ENCODE results near the gene TUNAR.

The TUNAR gene

DNA sequence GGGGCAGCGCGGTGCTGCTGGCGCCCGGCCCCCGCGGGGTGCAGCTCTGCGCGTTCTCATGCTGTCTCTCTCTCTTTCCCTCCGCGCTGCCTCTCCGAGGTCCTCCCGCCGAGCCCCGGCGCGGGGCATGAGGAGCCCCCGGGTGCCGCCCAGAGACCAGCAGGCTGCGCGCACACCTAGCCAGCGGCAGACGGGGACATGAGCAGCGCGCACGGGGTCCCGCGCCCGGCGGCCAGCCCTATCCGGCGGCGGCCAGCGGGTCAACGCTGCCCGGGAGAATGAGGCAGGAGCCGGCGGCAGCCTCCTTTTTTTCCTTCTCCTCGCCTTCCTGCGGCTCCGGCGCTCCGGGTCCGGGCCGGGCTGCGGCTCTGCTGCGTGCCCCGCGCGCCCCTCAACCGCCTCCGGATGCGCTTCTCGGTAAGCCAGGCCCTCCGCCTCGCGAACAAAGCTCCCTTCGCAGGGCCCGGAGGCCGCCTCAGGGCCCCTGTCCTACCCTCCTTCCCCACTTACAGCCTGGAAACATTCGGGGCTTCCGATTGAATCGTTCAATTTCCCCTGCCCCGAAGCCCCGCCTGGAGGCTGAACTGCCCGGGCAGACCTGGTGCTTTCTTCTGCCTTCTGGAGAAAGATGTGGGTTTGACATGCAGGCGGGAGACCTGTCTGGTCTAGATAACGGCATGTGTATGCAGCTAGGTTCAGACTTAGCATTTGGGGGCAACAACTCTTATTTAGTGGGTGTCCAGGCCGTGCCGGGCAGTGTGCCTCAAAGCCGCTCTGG is at the start of gene TUNAR:
Gene TUNAR, plus strand, starts transcription at position 72 of the 778 bp plus-strand sequence.
- DNase-seq: no peak

DNA sequence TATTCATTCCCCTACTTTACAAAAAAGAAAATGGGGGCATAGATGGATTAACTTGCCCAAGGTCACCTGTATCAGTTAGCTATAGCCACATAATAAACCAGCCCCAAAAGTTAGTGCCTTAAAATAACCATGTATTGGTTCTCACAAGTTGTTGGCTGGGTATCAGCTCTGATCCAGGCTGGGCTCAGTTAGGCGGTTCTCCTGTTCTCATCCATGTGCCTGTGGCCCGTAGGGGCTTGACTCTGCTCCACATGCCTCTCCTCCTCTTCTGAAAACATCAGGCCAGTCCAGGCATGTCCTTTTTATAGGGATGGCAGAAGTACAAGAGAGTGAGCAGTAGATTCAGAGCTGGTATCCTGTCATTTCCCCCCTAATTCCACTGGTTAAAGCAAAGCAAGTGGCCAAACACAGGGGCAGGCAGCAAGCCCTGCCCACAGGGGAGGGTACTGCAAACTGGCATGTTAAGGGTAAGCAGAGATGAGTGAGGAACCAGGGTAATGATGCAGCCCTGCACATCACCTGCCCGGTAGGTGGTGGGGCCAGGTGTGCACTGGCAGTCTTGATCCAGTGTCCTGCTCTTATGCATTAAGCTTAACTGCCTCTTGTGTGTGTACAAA is 47.9 kb upstream of the TUNAR start:
- DNase-seq: no peak

DNA sequence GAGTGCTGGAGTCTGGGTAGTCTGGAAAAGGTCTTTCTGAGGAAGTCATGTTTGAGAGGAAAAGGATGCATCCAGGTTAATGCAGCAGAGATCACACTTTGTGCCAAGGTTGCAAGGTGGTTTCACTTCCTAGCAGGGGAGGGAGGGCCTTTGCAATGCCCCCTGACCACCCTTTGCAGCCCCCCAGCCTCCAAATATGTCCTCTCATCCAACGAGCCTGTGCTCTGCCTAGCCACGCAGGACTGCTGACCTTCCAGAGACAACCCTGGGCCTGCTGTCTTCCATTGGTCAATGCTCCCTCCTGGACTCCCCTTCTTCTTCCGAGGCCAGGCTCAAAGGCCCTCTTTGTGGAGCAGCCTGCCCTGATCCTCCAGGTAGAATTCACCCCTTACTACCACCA is 47.3 kb upstream of the TUNAR start:
- DNase-seq: no peak

DNA sequence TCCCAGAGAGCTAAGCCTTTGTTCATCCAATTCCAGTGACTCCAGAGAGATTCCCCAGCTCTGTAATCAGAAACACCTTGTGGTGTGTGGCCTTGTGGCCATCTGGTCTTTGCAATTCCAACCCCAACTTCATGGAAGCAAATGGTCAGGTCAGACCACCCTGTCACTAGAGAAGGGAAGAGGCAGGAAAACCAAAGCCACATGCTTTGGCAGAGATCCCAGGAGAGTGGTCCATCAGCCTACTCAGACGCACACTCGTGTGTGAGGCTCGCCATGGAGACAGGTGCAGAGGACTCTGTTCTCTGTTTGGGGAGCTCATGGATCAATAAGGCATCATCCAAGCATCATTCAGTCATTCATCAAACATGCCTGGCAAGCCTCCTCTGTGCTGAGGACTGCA is 46.2 kb upstream of the TUNAR start:
- no peak for DNase-seq

DNA sequence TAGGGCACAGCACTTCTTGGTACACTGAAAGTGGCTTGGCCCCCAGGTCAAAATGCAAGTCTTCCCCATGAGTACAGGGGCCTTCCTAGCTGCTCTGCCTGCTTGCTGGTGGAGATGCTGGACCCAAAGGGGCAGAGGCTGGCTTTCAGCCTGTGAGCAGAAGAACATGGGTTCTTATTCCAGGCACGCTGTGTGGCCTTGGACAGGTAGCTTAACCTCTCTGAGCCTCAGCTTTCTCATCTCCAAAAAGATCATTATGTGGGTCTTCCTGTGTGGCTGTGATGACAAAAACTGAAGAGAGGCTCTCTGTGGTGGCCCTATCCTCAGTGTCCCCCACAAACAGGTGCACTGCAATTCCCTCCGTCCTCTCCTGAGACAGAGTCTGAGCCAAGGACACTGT is 45.6 kb upstream of the TUNAR start:
- no peak for DNase-seq

DNA sequence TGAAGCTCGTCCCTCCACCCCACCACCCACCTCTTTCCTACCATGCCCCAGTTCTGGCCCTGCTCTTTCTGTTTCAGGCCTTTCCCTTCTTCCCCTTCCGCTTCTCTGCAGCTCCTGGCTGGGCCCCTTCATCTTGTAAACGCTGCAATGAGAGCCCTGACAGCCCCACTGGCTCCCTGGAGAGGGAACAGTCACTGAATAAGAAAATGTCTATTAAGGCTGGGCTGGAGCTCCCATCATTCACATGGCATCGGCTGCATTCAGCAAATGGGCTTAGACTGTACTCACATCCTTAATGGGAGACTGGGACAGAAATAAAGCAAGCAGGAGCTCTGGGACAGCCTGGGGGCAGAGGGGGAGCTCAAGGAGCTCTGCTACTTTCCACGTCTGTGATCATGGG is 45.2 kb upstream of the TUNAR start:
- DNase-seq: no peak

DNA sequence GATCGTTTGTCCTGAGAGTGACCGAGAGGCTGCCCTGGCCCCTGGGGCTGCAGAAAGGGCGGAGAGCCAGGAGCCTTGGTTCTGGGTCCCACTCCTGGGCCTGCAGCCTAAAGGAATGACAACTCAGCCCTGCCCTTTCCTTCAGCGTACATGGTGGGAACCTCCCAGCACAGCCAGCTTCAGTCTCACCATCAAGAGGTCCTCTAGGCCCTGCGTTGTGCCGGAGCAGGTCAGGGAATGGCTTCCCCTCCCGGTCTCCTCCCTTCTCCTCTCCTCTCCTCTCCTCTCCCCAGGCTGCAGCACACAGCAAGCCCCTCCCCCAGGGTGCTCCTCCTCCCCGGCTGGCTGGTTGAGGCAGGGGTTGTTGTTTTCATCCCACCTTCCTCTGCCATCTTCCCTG is 44.6 kb upstream of the TUNAR start:
- no peak for DNase-seq

DNA sequence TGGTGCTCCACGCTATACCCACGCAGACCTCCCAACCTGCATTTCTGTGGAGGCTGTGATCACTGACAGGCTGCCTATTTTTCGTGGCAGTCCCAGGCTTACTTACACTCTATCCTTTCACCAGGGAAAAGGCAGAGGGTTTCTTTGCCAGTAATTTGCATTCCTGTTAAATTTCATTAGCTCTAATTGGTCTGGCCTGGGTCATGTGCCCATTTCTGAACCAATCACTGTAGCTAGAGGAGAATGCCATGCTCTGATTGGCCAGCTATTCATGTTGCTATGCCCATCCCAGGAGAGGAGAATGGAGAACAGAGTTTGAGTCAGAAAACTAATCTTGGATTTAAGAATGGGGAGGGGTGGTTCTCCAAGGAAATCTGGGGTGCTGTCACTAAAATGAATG is 43.2 kb upstream of the TUNAR start:
- no peak for DNase-seq

DNA sequence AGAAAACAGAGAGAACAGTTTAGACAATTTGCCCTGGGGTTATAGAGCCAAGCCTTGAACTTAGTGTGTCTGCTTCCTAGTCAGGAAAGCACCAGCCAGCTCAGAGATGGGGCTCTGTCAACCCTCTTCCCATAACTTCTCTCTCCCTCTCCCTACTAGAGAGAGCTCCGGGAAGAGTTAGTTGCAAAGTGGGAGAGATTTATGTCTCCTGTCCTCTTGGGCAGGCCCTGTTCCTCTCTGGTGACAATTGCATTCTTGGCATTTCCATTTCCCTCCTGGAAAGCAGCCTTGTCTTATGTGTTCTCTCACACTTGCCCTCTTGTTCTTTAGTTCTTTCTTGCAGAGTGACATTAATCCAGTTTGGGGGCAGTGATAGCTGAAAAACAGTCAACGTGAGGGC is 42.1 kb upstream of the TUNAR start:
- no peak for DNase-seq

DNA sequence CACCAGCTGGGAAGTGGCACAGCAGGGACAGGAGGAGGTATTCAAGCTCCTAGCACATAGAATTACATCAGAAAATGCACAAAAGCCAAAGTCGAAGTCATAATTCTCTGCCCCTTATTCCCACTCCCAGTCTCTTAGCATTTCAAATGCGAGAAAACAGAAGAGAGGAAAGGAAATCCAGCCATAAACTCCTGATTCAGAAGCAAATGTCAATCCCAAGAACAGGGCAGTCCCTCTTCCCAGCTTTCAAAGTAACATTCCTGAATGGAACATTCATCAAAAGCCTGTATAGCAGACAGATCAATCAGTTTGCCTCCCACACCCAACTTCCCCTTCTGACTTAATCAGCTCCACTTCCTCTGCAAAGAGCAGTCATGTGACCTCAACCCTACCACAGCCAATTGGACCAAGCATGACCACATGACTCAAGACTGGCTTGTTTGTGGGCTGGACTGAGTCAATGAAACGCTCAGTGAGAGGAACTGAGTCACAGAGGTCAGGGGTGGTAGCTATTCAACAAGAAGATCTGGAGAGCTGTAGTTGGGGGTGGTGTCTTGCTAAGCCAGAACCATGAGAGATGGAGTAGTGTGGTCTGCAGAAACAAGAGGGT is 41.4 kb upstream of the TUNAR start:
- DNase-seq: no peak

DNA sequence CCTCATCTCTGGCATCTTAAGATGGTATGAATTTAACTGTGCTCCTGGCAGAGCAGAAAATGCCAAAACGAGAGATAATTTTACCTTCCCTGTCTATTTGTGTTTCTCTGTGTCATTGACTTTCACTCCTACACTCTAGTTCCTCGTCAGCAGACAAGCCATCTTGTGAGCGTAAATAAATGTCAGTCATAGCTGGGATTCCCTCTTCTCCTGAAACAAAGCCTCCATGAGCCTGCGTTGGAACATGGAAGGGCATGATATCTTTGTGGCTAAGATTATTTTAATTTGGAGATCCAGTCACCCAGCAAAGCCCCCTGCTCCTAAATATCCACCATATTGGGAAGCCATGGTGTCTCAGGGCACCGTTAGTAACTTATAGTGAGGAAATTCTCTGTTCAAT is 37.8 kb upstream of the TUNAR start:
- DNase-seq: no peak

DNA sequence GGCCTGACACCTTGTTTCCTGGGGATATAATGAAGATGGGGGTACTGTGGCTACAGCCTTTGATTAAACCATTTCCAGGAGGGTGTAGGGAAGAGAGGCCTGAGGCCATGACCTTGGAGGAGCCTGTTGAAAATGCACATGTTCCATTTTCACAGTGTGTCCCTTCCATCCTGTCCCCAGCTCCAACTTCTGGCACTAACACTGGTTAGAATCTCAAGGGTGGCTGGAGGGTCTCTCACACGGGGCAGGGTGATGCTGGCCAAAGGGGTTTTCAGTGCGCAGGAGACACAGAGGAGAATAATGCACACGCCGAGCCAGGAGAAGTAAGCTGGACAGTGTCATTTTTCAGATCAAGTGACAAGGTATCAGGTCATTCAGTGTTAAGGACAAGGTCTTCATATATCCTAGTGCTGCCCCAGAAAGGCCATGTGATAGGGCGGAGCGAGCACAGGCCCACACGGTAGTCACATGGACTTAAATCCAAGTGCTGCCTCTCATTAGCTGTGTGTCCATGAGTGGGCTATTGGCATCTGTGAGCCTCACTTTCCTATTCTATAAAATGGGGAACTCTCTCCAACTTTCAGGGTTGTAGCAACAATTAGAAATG is 36.4 kb upstream of the TUNAR start:
- no peak for DNase-seq

DNA sequence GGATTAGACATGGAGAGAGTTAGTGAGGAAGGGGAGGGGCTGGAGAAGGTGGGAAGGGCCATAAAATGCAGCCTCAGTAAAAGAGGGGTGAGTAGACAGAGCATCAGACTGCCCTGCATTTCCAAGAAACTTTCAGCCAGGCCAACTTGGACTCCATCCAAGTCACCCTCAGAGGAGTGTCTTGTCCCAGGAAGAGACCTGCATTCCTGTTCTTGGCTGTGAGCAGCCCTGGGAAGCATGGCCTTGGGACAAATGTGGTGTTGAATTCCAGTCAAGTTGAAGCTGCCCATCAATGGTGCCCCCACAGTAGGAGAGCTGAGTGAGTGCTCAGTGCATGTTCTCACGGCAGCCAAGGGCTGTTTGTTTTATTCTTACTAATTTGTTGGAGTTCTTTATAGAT is 35.0 kb upstream of the TUNAR start:
- DNase-seq: no peak

DNA sequence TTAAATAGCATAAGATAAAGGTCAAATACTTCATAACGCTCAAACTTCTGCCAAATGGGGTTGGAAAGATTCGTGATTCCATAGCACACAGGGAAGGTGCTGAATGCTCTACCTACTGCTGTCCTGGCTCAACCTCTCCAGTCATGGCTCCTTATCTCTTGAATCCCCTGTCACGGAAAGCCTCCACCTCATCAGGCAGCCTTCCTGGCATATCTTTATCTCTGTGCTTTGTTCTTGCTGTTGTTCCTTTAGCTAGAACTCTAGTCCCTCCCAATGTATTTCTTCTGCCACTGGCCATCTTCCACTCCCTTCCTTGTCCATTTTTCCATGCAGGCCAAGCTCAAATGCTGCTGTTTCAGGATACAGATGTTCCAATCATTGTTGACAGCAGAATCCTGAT is 26.9 kb upstream of the TUNAR start:
- no peak for DNase-seq

DNA sequence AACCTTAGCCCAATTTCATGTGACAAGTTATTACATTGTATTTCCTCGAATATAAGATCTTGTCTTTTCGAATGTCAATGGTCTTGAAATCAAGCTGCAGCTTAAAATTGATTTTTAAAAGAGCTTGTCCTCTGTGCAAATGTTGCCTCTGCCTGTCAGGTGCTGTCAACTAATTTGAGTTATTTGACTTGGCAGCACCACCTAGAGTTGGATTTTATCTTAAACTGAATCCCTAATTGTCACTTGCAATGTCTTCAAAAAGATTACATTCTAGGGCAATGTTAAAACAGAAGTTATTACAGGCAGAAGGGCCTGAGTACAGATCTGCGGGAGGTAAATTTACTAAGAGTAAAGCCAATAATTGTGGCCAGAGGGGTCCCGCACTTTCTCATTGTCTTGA is 26.2 kb upstream of the TUNAR start:
- DNase-seq: no peak

DNA sequence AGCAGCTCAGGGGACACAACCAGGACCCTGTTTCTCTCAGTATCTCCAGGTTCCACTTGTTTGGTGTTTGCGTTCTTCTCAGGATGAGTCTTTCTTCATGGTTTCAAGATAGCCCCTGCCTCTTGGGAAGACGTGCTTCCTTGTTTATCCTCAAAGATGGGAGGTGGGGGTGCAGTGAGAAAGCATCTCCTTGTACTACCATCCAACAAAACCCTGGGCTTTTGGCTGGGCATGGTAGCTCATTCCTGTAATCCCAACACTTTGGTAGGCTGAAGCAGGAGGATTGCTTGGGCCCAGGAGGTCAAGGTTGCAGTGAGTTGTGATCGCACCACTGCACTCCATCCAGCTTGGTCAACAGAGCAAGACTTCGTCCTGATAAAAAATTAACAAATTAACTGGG is 21.0 kb upstream of the TUNAR start:
- no peak for DNase-seq

DNA sequence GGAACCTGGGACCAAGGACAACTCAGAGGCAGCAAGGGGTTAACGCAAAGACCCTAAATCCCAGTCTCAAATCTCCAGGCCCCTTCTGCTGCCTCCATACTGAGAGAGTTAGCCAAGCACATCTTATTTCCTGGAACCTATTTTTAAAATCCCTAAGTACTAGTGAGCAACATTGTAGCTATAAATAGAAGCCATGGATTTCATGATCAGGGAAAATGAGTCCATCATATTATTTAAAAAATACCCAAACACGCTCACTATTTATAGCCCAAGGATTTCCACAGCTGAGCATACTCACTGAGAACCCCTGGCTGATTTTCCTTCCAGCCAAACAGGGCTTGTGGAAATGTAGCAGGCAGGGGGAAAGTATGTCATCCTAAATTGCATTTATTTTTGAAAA is 19.4 kb upstream of the TUNAR start:
- DNase-seq: no peak

DNA sequence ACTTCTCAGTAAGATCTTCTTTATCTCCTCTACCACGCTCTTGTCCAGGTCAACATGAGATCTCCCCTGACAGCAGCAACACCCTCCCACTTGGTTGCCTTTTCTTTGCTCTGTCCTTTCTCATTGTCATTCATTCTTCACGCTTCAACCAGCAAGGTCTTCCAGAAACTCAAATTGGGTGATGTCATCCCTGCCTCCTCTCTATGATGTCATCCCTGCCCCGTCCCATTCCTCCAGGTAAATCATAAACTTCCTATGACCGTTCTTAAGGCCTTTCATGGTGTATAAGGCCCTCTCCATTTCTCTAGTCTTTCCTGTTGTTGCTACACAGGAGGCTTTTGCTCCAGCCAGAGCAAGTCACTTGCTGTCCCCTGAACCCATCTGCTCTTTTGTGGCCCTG is 17.7 kb upstream of the TUNAR start:
- DNase-seq: no peak

DNA sequence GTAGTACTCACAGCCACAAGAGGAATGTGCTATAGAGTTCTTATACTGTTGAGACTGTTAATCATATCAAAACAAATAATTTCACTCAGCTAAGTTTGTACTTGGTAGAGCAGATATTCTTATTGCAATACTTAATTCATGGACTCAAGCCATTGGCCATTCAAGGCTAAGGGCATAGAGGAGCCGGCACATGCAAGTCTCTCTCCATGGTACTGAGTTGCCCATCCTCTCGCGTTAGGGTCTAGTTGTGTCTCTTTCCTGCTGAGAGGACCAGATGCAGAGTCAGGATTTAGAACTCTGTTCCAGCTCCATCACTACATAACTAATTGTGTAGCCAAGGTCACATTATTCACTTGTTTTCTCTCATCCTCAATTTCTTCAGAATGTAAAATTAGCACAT is 14.4 kb upstream of the TUNAR start:
- DNase-seq: no peak

DNA sequence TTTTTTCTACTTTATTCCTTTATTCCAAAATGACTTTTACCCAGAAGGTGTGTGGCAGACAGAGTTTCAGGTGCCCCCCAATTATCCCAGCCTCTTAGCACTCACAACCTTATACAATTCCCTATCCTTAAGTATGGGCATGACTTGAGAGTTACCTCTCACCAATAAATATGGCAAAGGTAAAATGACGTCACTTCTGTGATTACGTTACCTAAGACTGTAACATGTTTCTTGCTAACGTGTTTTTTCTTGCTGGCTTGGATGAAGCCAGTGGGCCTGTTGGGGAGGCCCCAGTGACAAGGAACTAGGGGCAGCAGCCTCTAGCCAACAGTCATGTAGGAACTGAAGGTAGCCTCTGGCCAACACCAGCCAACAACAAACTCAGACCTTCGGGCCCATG is 13.3 kb upstream of the TUNAR start:
- no peak for DNase-seq

DNA sequence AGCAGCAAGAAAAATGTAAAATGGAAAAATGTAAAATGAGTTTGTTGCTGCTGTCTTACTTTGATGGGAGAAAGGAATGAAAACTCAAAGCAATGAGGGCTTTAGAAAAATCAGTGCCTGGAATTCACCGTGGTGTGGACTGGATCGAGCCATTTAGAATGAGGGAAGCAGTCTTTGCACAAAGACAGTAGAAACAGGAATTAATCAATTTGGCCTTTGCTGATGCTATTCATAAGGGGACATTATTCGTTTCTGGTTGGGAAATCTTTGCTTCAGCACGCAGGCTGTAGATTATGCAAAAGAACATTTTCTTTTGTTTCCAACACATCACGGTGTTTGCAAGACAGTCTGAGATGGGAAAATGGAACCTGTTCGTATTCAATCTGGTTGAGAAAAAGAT is 6.9 kb upstream of the TUNAR start:
- no peak for DNase-seq

DNA sequence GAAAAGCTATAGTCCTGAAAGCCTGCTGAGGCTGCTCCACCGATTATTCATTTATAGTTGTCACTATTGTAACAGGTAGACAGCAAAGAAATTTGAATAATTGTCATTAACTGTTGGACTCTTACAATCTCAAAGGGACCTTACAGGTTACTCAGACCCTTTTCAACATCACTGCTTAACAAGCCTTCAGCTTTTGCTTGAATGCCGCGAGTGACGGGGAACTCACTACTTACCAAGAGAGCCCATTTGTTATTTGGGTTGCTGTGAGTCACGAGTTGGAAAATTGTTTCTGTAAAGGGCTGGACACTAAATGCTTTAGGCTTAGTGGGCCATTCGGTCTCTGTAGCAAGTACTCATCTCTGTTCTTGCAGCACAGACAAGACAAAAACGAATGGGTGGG is 5.9 kb upstream of the TUNAR start:
- DNase-seq: no peak

DNA sequence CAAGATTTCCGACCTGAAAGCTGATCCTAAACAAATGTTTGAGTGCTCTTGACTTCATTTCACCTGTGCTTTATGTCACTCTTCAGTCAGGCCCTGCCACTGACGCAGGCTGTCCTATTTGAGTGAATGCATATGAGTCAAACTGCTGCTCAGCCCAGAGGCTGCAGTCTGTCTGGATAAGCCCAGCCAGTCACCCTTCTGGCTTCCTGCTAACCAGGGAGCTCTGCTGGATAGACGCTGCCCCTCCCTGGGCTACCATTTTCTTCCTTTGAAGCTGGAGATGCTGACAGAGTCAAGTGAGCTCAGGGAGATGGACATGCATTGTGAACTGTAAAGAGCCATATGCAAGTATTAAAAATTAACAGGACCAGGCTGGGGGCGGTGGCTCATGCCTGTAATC is 5.1 kb upstream of the TUNAR start:
- no peak for DNase-seq

DNA sequence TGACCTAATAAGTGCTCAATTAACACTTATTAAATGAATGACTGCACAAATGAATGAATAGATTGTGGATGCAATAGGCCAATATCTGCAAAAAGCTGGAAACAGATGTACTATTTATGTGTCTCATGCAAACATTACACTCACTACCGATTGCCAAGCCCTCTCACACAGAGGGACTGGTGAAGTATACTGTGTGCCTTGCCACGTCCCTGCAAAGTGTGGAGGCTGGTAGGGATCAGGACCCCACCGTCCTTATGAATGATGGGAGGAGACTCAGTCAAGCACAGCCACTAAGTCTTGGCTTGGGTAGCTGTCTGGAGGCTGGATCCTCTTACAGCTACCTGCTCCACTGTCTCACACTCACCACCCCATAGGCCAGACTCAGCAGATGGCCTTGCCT is 3.9 kb upstream of the TUNAR start:
- DNase-seq: no peak

Data from NCI-H2171 treated with DMSO at 0.1 percent for 48 hours (cell line).